ENCODE data around the gene CHTF18.
"Not testable (repeated sequence)": the region's sequence is repeated elsewhere in the genome, so short reads cannot be mapped to it uniquely, and the experiment has no call there.

The CHTF18 gene

GRCh38 chr16:788399-789126, at the start of gene CHTF18:
Gene CHTF18, plus strand, starts transcription at chr16:788620. Its CDS starts 65 bp downstream, at chr16:788685.
- peak; percentile 95 to 96 for DNase-seq

GRCh38 chr16:739560-740458, 48.6 kb upstream of the CHTF18 start:
- DNase-seq = no peak

GRCh38 chr16:740459-740763, 48.0 kb upstream of the CHTF18 start:
- no peak for DNase-seq

- peak; percentile 89 to 93 for DNase-seq
Observed at GRCh38 chr16:740764-741505, 47.5 kb upstream of the CHTF18 start, which contains the start of gene CIAO3. Gene CIAO3, minus strand, starts transcription at chr16:740997. Its CDS starts 12 bp downstream, at chr16:740985.

- no peak for DNase-seq
Observed at GRCh38 chr16:741986-742629, 46.3 kb upstream of the CHTF18 start.

- DNase-seq = not testable (repeated sequence)
Observed at GRCh38 chr16:742894-743293, 45.5 kb upstream of the CHTF18 start.

GRCh38 chr16:743794-744500, 44.5 kb upstream of the CHTF18 start:
- no peak for DNase-seq

- DNase-seq = no peak
Observed at GRCh38 chr16:745739-746138, 42.7 kb upstream of the CHTF18 start.

GRCh38 chr16:746637-747036, 41.8 kb upstream of the CHTF18 start:
- DNase-seq = no peak

- no peak for DNase-seq
Observed at GRCh38 chr16:747978-748746, 40.3 kb upstream of the CHTF18 start.

GRCh38 chr16:749010-749409, 39.4 kb upstream of the CHTF18 start:
- no peak for DNase-seq

- DNase-seq = no peak
Observed at GRCh38 chr16:750485-750884, 37.9 kb upstream of the CHTF18 start.

GRCh38 chr16:751152-752006, 37.0 kb upstream of the CHTF18 start:
- DNase-seq = no peak

- DNase-seq = no peak
Observed at GRCh38 chr16:752007-752312, 36.5 kb upstream of the CHTF18 start.

GRCh38 chr16:754121-754607, 34.3 kb upstream of the CHTF18 start:
- DNase-seq = not testable (repeated sequence)

GRCh38 chr16:754656-755055, 33.8 kb upstream of the CHTF18 start:
- peak in 1 of 2 donors; percentile 29 for DNase-seq

- DNase-seq = no peak
Observed at GRCh38 chr16:756428-756827, 32.0 kb upstream of the CHTF18 start.

GRCh38 chr16:759110-759910, 29.1 kb upstream of the CHTF18 start:
- DNase-seq = no peak

- DNase-seq = no peak
Observed at GRCh38 chr16:760065-760464, 28.4 kb upstream of the CHTF18 start.
